ENCODE data around the gene KHDRBS1.

Gene KHDRBS1

GRCh38 chr1:32028746-32029145 lies 15.1 kb downstream of the KHDRBS1 start:
- TF ChIP-seq CTCF (IDR thresholded peaks at IDR 0.05; ENCODE audit: insufficient read depth, low read depth, low read length, missing control alignments): no peak

GRCh38 chr1:32031578-32032274 lies 18.1 kb downstream of the KHDRBS1 start:
- no peak for TF ChIP-seq CTCF (IDR thresholded peaks at IDR 0.05; ENCODE audit: insufficient read depth, low read depth, low read length, missing control alignments)
- no peak overlapping the region for H3K4me3 ChIP-seq (ENCODE audit: low read length)
- peak; percentile 62 for DNase-seq (ENCODE audit: low read depth)

More at GRCh38 chr1:32028746-32029145, 15.1 kb downstream of the KHDRBS1 start:
- DNase-seq (ENCODE audit: low read depth): no peak
- H3K4me3 ChIP-seq (ENCODE audit: low read length): no peak overlapping the region

DNA sequence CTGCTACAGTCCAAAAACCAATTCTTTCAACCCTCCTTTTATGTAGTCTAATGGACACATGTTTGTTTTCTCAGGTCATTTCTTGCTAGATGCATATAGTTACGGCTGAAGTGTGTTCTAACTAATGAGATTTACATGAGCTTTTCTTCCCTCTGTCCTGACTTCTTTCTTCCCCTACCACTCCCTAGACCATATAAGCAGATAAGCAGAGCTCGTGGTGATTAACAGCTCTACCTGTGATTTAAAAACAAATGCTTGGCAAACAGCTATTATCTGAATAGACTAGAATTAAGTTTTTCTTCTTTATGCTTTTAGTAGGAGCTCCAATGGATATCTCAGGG lies 18.6 kb downstream of the KHDRBS1 start:
- no peak for TF ChIP-seq CTCF (IDR thresholded peaks at IDR 0.05; ENCODE audit: insufficient read depth, low read depth, low read length, missing control alignments)
- no peak overlapping the region for H3K4me3 ChIP-seq (ENCODE audit: low read length)
- DNase-seq (ENCODE audit: low read depth): no peak

DNA sequence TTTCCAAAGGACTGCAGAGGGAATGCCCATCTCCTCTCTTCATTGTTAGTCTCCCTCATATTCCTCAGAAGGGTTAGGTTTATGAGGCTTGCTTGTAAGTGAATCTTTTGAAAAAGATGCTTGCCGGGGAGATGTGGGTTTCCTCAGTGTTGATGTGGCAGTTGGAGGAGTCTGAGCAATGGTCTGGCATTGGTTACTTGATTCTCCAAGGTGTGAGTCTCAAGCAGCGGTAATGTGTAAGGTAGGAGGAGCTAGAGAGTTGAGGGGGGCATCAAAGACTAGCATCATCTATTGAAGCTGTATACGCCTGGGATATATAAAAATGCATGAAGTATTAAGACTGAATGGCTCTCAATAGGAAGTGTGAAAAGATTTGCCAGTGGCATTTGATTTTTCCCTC lies 21.5 kb downstream of the KHDRBS1 start:
- no peak overlapping the region for H3K4me3 ChIP-seq (ENCODE audit: low read length)
- TF ChIP-seq CTCF (IDR thresholded peaks at IDR 0.05; ENCODE audit: insufficient read depth, low read depth, low read length, missing control alignments): no peak
- DNase-seq (ENCODE audit: low read depth): no peak

GRCh38 chr1:32040711-32041110 lies 27.0 kb downstream of the KHDRBS1 start:
- H3K4me3 ChIP-seq (ENCODE audit: low read length): no peak overlapping the region
- no peak for DNase-seq (ENCODE audit: low read depth)
- TF ChIP-seq CTCF (IDR thresholded peaks at IDR 0.05; ENCODE audit: insufficient read depth, low read depth, low read length, missing control alignments): no peak

GRCh38 chr1:32042330-32042729 lies 28.7 kb downstream of the KHDRBS1 start:
- no peak overlapping the region for H3K4me3 ChIP-seq (ENCODE audit: low read length)
- DNase-seq (ENCODE audit: low read depth): no peak
- no peak for TF ChIP-seq CTCF (IDR thresholded peaks at IDR 0.05; ENCODE audit: insufficient read depth, low read depth, low read length, missing control alignments)

DNA sequence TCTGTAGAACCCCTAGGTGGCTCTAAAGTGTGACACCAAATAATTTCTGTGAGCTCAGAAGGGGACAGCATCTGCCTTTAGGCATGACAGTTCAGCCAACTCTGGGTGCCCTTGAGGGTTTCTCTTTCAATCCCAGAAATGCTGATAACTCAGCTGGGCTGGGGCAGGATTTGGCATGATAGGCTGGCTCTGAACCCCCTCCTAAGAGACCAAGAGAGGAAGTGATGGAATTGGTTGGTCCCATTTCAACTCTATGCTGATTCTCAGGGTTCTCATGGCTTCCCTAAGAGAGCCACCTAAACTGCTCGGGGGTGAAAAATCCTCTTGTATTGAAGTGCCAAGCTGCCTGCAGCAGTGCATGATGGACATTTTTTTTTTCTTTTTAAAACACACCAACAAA lies 30.6 kb downstream of the KHDRBS1 start:
- DNase-seq (ENCODE audit: low read depth): no peak
- no peak overlapping the region for H3K4me3 ChIP-seq (ENCODE audit: low read length)
- TF ChIP-seq CTCF (IDR thresholded peaks at IDR 0.05; ENCODE audit: insufficient read depth, low read depth, low read length, missing control alignments): no peak
